ENCODE measurements around the gene DISC1. TPM values are rescaled to one million over a fixed set of nuclear protein-coding genes. Genes with fewer than 3 reads are reported as not detected.

The DISC1 gene
- total and polyA plus RNA-seq, 2 of the 13 experiments (the other 11 are each of a cell fraction or from before 2014, with no cell fraction given) = 4.2 to 4.6 TPM

GRCh38 chr1:231965615-231966014 is 339.0 kb downstream of the DISC1 start:
- FAIRE-seq (no peak), DNase-seq (ENCODE audit: low spot score) (no peak), ATAC-seq (no peak)
- Histone ChIP-seq H3K4me2 (ENCODE audit: low read depth, low read length) (no peak overlapping the region), H3K4me3 (replicated peaks in 1 of 3; ENCODE audit: insufficient read depth in 1 of 3, low read depth in 2 of 3, low read length in 3 of 3) (no peak overlapping the region), H2AFZ (ENCODE audit: low read length) (no peak overlapping the region), H3K79me2 (ENCODE audit: insufficient read depth, low read length) (no peaks in the 10 kb centered on the region), H3K4me1 (ENCODE audit: insufficient read depth, low read length) (no peaks in the 10 kb centered on the region), H3K9ac (ENCODE audit: insufficient read depth, low read depth, low read length) (no peak overlapping the region), H4K20me1 (ENCODE audit: insufficient read depth, low read length) (no peaks in the 10 kb centered on the region), H3K27ac (ENCODE audit: extremely low read length, insufficient read depth, low read length) (no peak overlapping the region), H3K27me3 (ENCODE audit: control insufficient read depth in 1 of 2, insufficient read depth in 2 of 2, low read length in 2 of 2) (no peaks in the 10 kb centered on the region; a peak in 1 of 5 replicates), H3K36me3 (replicated peaks in 1 of 2; ENCODE audit: control insufficient read depth in 1 of 2, insufficient read depth in 2 of 2, low read length in 2 of 2) (no peaks in the 10 kb centered on the region), H3K9me3 (ENCODE audit: low read length) (no peaks in the 10 kb centered on the region)
- intact Hi-C loops (cut with micrococcal nuclease; ENCODE audit: unreplicated experiment) = loop anchor here (1.0 kb wide), 1 partner anchor 18 kb away; no protein-coding TSS in a partner anchor
- in situ Hi-C loops (cut with HindIII; ENCODE audit: extremely low pct_ligation_motif_present, low pct_unique_long_range_greater_than_20kb) = no loop called here
- TF ChIP-seq NFE2L2 (IDR thresholded peaks at IDR 0.05; ENCODE audit: low read length) = peak; percentile 64
- no peak for TF ChIP-seq ZBTB3 (CRISPR knock-in tag; IDR thresholded peaks at IDR 0.05; ENCODE audit: borderline replicate concordance, low read depth)
- peak in 1 of 2 experiments; percentile 35; a peak in 1 of 4 replicates for TF ChIP-seq MAFK (conservative IDR thresholded peaks at IDR 0.05 in 1 of 2, IDR thresholded peaks at IDR 0.05 in 1 of 2; ENCODE audit: low read length in 2 of 2)
- ChIA-PET CTCF (ENCODE audit: low intra/inter-chr PET ratio, low total read pairs) (no interaction called here), POLR2A (no interaction called here)
- WGBS (ENCODE audit: low lambda C conversion rate) = 86% methylated on average over 2 of the region's 2 CpGs
- BruUV-seq (replicated peaks) = no TSS peak

- H4K20me1 ChIP-seq (ENCODE audit: insufficient read depth, low read length) = no peaks in the 10 kb centered on the region
- no peaks in the 10 kb centered on the region for H3K79me2 ChIP-seq (ENCODE audit: insufficient read depth, low read length)
- ATAC-seq (peak; percentile 72), FAIRE-seq (no peak), DNase-seq (ENCODE audit: low spot score) (no peak)
- no peaks in the 10 kb centered on the region for H3K4me1 ChIP-seq (ENCODE audit: insufficient read depth, low read length)
- H3K36me3 ChIP-seq (replicated peaks in 1 of 2; ENCODE audit: control insufficient read depth in 1 of 2, insufficient read depth in 2 of 2, low read length in 2 of 2) = no peaks in the 10 kb centered on the region
- H3K27me3 ChIP-seq (ENCODE audit: control insufficient read depth in 1 of 2, insufficient read depth in 2 of 2, low read length in 2 of 2) = no peaks in the 10 kb centered on the region; a peak in 1 of 5 replicates
- H3K27ac ChIP-seq (ENCODE audit: extremely low read length, insufficient read depth, low read length) = no peak overlapping the region
- BruUV-seq (replicated peaks) = no TSS peak
- no peak overlapping the region for H3K9ac ChIP-seq (ENCODE audit: insufficient read depth, low read depth, low read length)
- intact Hi-C loops (cut with micrococcal nuclease; ENCODE audit: unreplicated experiment) = no loop called here
- TF ChIP-seq, protein P1, sequence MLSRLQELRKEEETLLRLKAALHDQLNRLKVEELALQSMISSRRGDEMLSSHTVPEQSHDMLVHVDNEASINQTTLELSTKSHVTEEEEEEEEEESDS (CRISPR knock-in tag; IDR thresholded peaks at IDR 0.05; ENCODE audit: borderline replicate concordance) = no peak
- TF ChIP-seq, protein P2, sequence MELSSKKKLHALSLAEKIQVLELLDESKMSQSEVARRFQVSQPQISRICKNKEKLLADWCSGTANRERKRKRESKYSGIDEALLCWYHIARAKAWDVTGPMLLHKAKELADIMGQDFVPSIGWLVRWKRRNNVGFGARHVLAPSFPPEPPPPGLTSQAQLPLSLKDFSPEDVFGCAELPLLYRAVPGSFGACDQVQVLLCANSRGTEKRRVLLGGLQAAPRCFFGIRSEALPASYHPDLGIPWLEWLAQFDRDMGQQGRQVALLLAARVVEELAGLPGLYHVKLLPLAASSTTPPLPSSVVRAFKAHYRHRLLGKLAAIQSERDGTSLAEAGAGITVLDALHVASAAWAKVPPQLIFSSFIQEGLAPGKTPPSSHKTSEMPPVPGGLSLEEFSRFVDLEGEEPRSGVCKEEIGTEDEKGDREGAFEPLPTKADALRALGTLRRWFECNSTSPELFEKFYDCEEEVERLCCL (CRISPR knock-in tag; IDR thresholded peaks at IDR 0.05; ENCODE audit: borderline replicate concordance) = no peak
- no peak for TF ChIP-seq KLF13 (CRISPR knock-in tag; IDR thresholded peaks at IDR 0.05)
- TF ChIP-seq ZNF839 (CRISPR knock-in tag; IDR thresholded peaks at IDR 0.05; ENCODE audit: borderline replicate concordance) = no peak
- TF ChIP-seq BATF2 (CRISPR knock-in tag; IDR thresholded peaks at IDR 0.05) = no peak
- no peak overlapping the region for H3K4me2 ChIP-seq (ENCODE audit: low read depth, low read length)
- POLR2A ChIA-PET = no interaction called here
- in situ Hi-C loops (cut with HindIII; ENCODE audit: extremely low pct_ligation_motif_present, low pct_unique_long_range_greater_than_20kb) = no loop called here
- CTCF ChIA-PET (ENCODE audit: low intra/inter-chr PET ratio, low total read pairs) = no interaction called here
- no peak overlapping the region for H2AFZ ChIP-seq (ENCODE audit: low read length)
- H3K4me3 ChIP-seq (replicated peaks in 1 of 3; ENCODE audit: insufficient read depth in 1 of 3, low read depth in 2 of 3, low read length in 3 of 3) = no peak overlapping the region
- 88% methylated on average over 2 of the region's 2 CpGs for WGBS (ENCODE audit: low lambda C conversion rate)
- H3K9me3 ChIP-seq (ENCODE audit: low read length) = no peaks in the 10 kb centered on the region
Observed at GRCh38 chr1:231966983-231967382, 340.4 kb downstream of the DISC1 start.
